ENCODE measurements around the gene FASTK.

GRCh38 chr7:151069841-151070573, 10.6 kb downstream of the FASTK start:
- TF ChIP-seq CTCF (IDR thresholded peaks at IDR 0.05; ENCODE audit: insufficient read depth, low read length, poor library complexity, severe bottlenecking) = no peak
- TF ChIP-seq EZH2phosphoT487 (conservative IDR thresholded peaks at IDR 0.05; ENCODE audit: low read length) = no peak

Measured in SU-DHL-6 (cell line).